GM12892 (cell line): ENCODE results near the gene SLC46A3.
"Not testable (repeated sequence)": the region's sequence is repeated elsewhere in the genome, so short reads cannot be mapped to it uniquely, and the experiment has no call there.

ENCODE experiments used
- POLR2A ChIP-seq: IDR thresholded peaks from 2 replicates; pipeline ENCODE4 v1.6.1; 2011; ENCODE audit warnings: low read depth, low read length, control low read depth
- POLR2AphosphoS5 ChIP-seq: IDR thresholded peaks from 2 replicates; pipeline ENCODE4 v1.6.1; 2011; ENCODE audit warnings: low read depth, low read length, control low read depth
- TAF1 ChIP-seq: IDR thresholded peaks from 2 replicates; pipeline ENCODE4 v1.6.1; 2011; ENCODE audit warnings: low read depth, mild to moderate bottlenecking, control low read depth, low read length, borderline replicate concordance

DNA sequence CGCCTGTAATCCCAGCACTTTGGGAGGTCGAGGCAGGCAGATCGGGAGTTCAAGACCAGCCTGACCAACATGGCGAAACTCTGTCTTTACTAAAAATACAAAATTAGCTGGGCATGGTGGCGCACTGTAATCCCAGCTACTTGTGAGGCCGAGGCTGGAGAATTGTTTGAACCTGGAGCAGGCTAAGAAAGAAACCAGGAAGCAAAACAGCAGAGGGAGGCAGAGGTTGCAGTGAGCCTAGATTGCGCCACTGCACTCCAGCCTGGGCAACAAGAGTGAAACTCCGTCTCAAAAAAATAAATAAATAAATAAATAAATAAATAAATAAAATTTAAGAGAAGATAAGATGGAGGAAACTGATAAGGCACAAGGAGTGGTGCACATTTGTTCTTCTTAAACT lies 35.6 kb downstream of the SLC46A3 start:
- TF ChIP-seq POLR2A, POLR2AphosphoS5, TAF1: not testable (repeated sequence)
